ENCODE measurements around the gene IL17RB.

Gene IL17RB

GRCh38 chr3:53899750-53900149 lies 53.4 kb downstream of the IL17RB start:
- no peaks in the 10 kb centered on the region for H3K9me3 ChIP-seq (ENCODE audit: insufficient read depth, low read depth, low read length)
- peaks cover 47% of the 10 kb centered on the region for H3K27me3 ChIP-seq (ENCODE audit: insufficient read depth, low read length, poor library complexity, severe bottlenecking)
- no peaks in the 10 kb centered on the region for H3K4me1 ChIP-seq (ENCODE audit: insufficient read depth, low read length, poor library complexity, severe bottlenecking)
- H3K4me2 ChIP-seq (ENCODE audit: low read depth, low read length, poor library complexity, severe bottlenecking) = no peak overlapping the region
- H4K20me1 ChIP-seq (ENCODE audit: insufficient read depth, low read length, poor library complexity, severe bottlenecking) = no peaks in the 10 kb centered on the region
- no peak for TF ChIP-seq CTCF (conservative IDR thresholded peaks at IDR 0.05; ENCODE audit: low read length)
- H3K9me2 ChIP-seq (replicated peaks; ENCODE audit: low read depth, low read length) = no peaks in the 10 kb centered on the region
- H2AFZ ChIP-seq (ENCODE audit: low read length) = no peak overlapping the region
- no peaks in the 10 kb centered on the region for H3F3A ChIP-seq (ENCODE audit: low read depth)
- no peaks in the 10 kb centered on the region for H3K36me3 ChIP-seq (ENCODE audit: insufficient read depth, low read length)
- no peak overlapping the region for H3K9ac ChIP-seq (ENCODE audit: low read depth, low read length, poor library complexity, severe bottlenecking)
- no peak overlapping the region for H3K4me3 ChIP-seq (ENCODE audit: low read length, poor library complexity, severe bottlenecking)
- H3K79me2 ChIP-seq (ENCODE audit: insufficient read depth, low read length) = no peaks in the 10 kb centered on the region

GRCh38 chr3:53900666-53901331 lies 54.4 kb downstream of the IL17RB start:
- H3K27me3 ChIP-seq (ENCODE audit: insufficient read depth, low read length, poor library complexity, severe bottlenecking) = peaks cover 36% of the 10 kb centered on the region
- no peak overlapping the region for H2AFZ ChIP-seq (ENCODE audit: low read length)
- no peak for TF ChIP-seq EZH2phosphoT487 (IDR thresholded peaks at IDR 0.05; ENCODE audit: borderline replicate concordance)
- TF ChIP-seq CTCF (conservative IDR thresholded peaks at IDR 0.05; ENCODE audit: low read length) = no peak

GRCh38 chr3:53902067-53902466 lies 55.7 kb downstream of the IL17RB start:
- H3K9me2 ChIP-seq (replicated peaks; ENCODE audit: low read depth, low read length) = no peaks in the 10 kb centered on the region
- no peaks in the 10 kb centered on the region for H3F3A ChIP-seq (ENCODE audit: low read depth)
- no peaks in the 10 kb centered on the region for H3K9me3 ChIP-seq (ENCODE audit: insufficient read depth, low read depth, low read length)
- H3K4me1 ChIP-seq (ENCODE audit: insufficient read depth, low read length, poor library complexity, severe bottlenecking) = no peaks in the 10 kb centered on the region
- H2AFZ ChIP-seq (ENCODE audit: low read length) = no peak overlapping the region
- H3K9ac ChIP-seq (ENCODE audit: low read depth, low read length, poor library complexity, severe bottlenecking) = no peak overlapping the region
- no peak overlapping the region for H3K4me3 ChIP-seq (ENCODE audit: low read length, poor library complexity, severe bottlenecking)
- no peaks in the 10 kb centered on the region for H3K36me3 ChIP-seq (ENCODE audit: insufficient read depth, low read length)
- TF ChIP-seq EZH2phosphoT487 (IDR thresholded peaks at IDR 0.05; ENCODE audit: borderline replicate concordance) (no peak), CTCF (conservative IDR thresholded peaks at IDR 0.05; ENCODE audit: low read length) (no peak)
- H3K27me3 ChIP-seq (ENCODE audit: insufficient read depth, low read length, poor library complexity, severe bottlenecking) = peaks cover 26% of the 10 kb centered on the region
- H3K4me2 ChIP-seq (ENCODE audit: low read depth, low read length, poor library complexity, severe bottlenecking) = no peak overlapping the region
- no peaks in the 10 kb centered on the region for H4K20me1 ChIP-seq (ENCODE audit: insufficient read depth, low read length, poor library complexity, severe bottlenecking)
- no peaks in the 10 kb centered on the region for H3K79me2 ChIP-seq (ENCODE audit: insufficient read depth, low read length)

More at GRCh38 chr3:53900666-53901331, 54.4 kb downstream of the IL17RB start:
- no peaks in the 10 kb centered on the region for H3K36me3 ChIP-seq (ENCODE audit: insufficient read depth, low read length)
- no peaks in the 10 kb centered on the region for H3K4me1 ChIP-seq (ENCODE audit: insufficient read depth, low read length, poor library complexity, severe bottlenecking)
- no peaks in the 10 kb centered on the region for H3F3A ChIP-seq (ENCODE audit: low read depth)
- no peaks in the 10 kb centered on the region for H3K79me2 ChIP-seq (ENCODE audit: insufficient read depth, low read length)
- H3K9me2 ChIP-seq (replicated peaks; ENCODE audit: low read depth, low read length) = no peaks in the 10 kb centered on the region
- H3K4me3 ChIP-seq (ENCODE audit: low read length, poor library complexity, severe bottlenecking) = no peak overlapping the region
- H3K9ac ChIP-seq (ENCODE audit: low read depth, low read length, poor library complexity, severe bottlenecking) = no peak overlapping the region
- no peak overlapping the region for H3K4me2 ChIP-seq (ENCODE audit: low read depth, low read length, poor library complexity, severe bottlenecking)
- H4K20me1 ChIP-seq (ENCODE audit: insufficient read depth, low read length, poor library complexity, severe bottlenecking) = no peaks in the 10 kb centered on the region
- H3K9me3 ChIP-seq (ENCODE audit: insufficient read depth, low read depth, low read length) = no peaks in the 10 kb centered on the region
